HG03575 (cell line): ENCODE measurements around the gene MAGI2.

Experiments
- ATAC-seq: cut with Tn5 transposase; IDR thresholded peaks from one replicate; pipeline ENCODE4 v1.9.1; 2021; ENCODE audit not compliant: unreplicated experiment, insufficient number of reproducible peaks, low FRiP score; ENCODE audit errors: extremely low read depth

The MAGI2 gene

GRCh38 chr7:78071491-78072200, 1381.8 kb downstream of the MAGI2 start:
- no peak for ATAC-seq

DNA sequence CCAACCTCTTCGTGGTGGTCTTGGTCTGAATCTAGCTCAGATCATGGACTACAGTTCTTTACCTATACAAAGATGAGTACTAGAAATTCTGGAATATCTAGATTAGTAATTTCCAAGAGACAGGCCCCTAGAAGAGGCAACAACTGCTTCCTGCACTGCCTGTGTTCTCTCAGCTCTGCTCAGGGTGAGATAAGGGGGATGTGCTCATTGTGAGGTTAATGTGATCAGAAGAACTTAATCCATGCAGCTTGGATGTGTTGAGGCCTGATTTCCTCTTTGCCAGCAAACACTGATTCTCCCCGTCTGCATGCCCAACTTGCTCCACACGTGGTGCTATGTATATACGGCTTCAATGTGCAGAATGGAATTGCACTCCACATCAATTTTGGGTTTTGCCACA, 1386.9 kb downstream of the MAGI2 start:
- no peak for ATAC-seq

GRCh38 chr7:78063758-78064157, 1389.7 kb downstream of the MAGI2 start:
- ATAC-seq = no peak

DNA sequence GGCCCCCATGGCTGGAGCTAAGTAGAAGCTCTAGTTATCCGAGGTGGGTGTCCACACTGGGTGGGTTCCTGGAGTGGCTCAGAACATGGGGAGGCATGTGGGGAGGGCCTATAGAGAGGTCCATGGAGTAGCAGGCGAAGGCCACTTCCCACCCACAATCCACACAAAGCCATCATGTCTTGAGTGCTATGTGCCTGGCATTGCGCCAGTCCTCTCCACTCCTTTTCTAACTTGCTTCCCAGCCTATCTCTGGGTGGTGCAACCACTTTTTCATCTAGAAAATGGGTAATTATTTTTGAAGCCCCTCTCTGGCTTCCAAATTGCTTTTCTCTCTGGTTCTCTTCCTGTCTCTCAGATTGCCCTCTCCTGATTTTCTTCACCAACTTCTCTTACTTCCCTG, 1391.3 kb downstream of the MAGI2 start:
- ATAC-seq = no peak

GRCh38 chr7:78057571-78057970, 1395.9 kb downstream of the MAGI2 start:
- ATAC-seq = no peak

DNA sequence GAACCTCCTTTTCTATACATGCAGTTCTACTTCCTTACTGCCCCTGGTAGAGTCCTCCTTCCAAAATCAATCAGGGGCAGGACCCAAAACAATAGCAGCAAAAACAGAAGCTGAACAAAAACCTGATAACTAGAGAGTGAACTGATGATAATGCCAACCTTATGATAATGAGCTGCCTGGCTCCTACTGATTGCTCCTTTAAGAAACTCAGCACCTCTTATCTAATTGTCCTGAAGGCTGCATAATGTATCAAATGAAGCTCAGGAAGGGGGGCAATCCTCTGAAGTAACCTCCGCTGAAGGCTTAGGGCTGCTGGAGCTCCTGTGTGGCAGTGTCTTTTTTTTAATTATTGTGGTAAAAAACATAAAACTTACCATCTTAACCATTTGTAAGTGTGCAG, 1397.9 kb downstream of the MAGI2 start:
- no peak for ATAC-seq

DNA sequence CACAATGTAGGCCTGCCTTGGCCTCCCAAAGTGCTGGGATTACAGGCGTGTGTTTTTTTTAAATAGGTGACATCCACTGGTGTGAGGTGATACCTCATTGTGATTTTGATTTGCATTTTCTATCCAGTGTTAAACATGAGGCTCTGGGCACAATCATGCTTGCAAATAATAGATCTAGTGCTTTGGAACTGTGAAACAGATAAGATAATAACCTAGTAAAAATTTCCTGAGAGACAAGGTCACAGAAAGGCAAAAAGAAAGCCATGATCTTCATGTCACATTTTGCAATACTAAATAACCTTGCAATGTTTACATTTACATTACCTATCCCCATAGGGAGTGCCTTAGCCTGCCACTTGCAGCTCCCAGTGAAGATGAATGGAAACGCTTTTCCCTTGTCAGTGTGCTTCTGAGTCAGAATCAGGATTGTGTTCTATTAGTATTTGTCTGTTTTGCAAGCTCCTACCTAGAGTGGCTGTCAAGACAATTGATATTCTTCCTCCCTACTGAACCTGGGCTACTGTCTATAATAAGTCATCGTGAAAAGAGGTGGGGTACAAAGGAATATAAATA, 1398.4 kb downstream of the MAGI2 start:
- no peak for ATAC-seq

DNA sequence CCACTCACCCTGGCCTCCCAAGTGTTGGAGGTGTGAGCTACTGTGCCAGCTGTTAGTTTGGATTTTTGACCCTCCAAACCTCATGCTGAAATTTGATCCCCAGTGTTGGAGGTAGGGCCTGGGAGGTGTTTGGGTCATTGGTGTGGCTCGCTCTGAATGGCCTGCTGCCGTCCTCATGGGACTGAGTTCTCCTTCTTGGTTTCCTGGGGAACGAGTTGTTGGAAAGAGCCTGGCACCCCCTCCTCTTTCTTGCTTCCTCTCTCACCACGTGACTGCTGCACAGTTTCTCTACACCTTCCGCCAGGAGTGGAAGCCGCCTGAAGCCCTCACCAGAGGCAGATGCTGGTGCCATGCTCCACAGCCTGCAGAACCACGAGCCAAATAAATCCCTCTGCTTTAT, 1401.4 kb downstream of the MAGI2 start:
- no peak for ATAC-seq

DNA sequence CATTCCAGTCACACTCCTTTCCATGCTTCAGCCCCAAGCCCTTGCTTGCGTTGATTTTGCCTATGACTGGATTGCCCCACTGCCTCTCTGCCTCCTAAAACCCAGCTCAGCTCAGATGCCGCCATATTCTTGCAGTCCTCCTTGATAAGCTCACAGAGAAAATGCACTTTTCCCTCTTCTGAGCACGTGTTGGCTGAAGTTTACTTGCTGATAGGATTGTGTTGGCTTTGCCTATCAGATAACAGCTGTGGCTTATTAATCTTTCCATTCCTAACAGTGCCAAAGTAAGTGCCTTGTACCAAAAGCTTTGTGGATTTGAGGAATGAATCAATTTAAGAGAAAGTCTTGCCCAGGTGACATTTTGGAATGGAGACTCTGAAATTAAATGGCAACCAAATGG, 1405.7 kb downstream of the MAGI2 start:
- no peak for ATAC-seq

GRCh38 chr7:78043159-78043558, 1410.3 kb downstream of the MAGI2 start:
- ATAC-seq = no peak

DNA sequence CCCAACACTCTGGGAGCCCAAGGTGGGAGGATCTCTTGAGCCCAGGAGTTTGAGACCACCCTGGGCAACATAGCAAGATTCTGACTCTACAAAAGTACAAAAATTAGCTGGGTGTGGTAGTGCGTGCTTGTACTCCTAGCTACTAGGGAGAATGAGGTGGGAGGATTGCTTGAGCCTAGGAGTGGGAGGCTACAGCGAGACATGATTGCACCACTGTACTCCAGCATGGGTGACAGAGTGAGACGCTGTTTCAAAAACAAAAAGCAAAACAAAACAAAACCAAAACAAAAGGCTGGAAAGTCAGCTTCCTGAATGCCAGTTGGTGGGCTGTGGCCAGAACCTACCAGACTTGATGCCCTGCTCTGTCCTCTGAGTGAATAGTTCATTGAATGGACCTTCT, 1412.0 kb downstream of the MAGI2 start:
- no peak for ATAC-seq

GRCh38 chr7:78039790-78040776, 1413.4 kb downstream of the MAGI2 start:
- ATAC-seq = no peak

DNA sequence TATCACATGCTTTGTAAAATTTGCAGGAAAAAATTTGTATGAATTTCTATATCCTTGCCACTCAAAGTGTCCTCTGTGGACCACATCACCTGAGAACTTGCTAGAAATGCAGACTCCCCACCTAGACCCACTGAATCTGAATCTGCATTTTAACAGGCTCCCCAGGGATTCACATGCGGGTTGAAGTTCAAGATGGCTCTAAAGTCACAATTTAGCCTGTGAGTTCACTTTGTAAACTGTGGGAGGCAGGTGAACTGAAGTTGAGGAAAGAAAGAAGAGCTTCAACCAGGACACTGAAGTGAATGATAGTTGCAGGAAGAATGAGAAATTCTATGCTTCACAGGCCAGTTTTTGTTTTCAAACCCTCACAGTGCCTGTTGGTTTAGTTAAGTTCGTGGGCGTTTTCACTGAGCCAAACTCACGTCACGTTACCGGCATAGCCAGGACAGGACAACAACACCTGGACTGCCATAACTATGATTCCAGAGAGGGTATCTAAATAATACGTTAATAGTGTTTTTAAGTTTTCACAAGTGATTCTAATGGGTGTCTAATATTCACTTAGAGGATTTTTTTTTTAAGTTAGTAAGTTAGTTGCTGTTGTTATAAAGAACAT, 1414.9 kb downstream of the MAGI2 start:
- no peak for ATAC-seq

DNA sequence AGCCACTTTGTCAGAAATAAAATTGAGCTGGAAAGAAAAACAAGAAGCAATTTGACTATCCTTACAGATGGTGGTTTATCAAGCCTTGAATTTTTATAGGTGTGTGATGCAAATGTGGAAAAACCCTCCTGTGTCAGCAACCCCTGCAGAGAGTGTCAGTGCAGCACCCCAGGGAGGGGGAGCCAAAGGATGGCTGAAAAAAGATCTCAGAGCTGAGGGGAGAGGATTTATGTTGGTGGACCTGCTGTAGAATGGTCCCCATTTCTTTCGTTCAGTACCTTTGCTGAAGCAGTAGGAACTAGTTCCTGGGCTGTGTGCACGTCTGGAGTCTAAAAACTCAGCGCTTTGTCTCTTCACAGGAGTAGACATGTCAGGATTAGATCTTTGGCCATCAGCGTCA, 1415.9 kb downstream of the MAGI2 start:
- ATAC-seq = no peak

DNA sequence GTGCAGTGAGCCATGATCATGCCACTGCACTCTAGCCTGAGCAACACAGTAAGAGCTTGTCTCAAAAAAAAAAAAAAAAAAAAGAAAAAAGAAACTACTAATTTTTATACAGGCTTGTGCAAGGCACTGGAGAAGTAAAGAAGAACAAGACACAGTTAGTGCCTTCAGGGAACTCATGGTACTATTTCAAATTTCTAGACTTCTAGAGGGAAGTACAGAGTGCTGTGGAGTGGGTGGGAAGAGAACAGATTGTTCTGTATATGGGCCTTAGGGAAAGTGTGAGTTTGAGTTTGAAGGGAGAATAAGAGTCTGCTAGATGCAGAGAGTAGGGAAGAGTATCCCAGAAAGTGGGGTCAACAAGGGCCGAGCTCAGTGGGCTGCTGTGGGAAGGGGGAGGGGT, 1420.1 kb downstream of the MAGI2 start:
- no peak for ATAC-seq

DNA sequence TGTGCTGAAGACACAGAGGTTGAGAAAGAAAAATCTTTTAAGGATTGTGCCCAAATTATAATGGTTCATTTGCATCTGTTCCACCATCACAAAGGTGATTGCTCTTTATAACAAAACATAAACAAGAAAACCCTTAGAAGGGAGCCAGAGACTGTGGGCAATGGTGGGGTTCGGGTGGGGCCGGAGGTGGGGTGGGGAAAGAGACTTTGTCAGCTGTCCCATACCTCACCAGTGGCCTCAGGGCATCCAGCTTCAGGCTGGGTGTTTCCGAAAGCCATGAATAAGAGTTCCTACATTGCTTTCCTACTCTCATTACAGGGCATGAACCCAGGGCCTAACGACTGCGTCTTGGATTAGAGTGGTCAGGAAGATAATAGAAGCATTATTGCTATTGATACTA, 1427.0 kb downstream of the MAGI2 start:
- no peak for ATAC-seq

- ATAC-seq = no peak
Observed at GRCh38 chr7:78024591-78024990, 1428.9 kb downstream of the MAGI2 start.

DNA sequence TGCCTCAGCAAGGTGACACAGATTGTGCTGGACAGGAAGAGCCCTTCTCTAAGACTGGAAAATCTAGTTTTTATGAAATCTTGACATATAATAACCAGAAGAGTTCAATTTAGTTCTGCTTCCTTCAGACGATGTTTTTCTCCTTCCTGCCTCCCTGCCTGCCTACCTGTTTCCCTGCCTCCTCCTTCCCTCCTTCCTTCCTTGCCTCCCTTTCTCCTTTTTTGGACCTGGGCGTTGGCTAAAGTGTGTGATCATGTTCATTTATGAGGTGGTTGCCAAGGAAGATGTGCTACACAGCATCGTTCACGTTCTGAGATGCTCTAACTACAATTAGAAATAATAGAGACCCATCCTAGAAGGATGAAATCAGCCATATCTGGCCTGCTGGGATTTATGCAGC, 1430.3 kb downstream of the MAGI2 start:
- ATAC-seq = no peak

GRCh38 chr7:78022165-78022564, 1431.3 kb downstream of the MAGI2 start:
- ATAC-seq = no peak

DNA sequence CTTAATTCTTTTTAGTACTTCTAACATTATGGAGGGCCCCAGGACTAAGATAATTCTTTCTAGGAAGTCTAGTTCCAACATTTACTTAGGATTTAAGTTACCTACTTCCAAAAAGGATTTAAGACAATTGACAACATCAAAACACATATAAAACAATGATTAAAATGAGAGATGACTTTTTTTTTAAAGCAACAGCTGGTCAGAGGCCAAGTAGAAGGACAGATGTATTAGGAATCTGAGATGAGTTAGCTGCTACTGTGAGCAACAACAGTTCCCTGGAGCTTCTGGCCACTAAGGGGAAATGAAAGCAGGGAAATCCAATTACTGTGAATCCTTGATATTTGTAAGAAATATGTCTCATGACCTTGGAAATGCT, 1432.6 kb downstream of the MAGI2 start:
- no peak for ATAC-seq
